A549 (cell line): ENCODE measurements around the gene TRPC6.

Experiments
- CTCF ChIP-seq: fragments of >200 bp; sonication (Bioruptor Twin); formaldehyde crosslinking; IDR thresholded peaks from 3 replicates; pipeline ENCODE4 v1.5.1; 2016
- ELK1 ChIP-seq: fragments of 150-350 bp; IDR thresholded peaks from 2 replicates; pipeline ENCODE4 v1.6.1; 2014; ENCODE audit warnings: low read depth, mild to moderate bottlenecking, low read length
- MAX ChIP-seq: IDR thresholded peaks from 2 replicates; pipeline ENCODE4 v1.6.1; 2012
- PHF8 ChIP-seq: fragments of 200-600 bp; sonication (generic); IDR thresholded peaks from 2 replicates; pipeline ENCODE4 v1.6.1; 2016; ENCODE audit warnings: low read depth, mild to moderate bottlenecking, antibody characterized with exemption, moderate library complexity, borderline replicate concordance
- POLR2A ChIP-seq: IDR thresholded peaks from 2 replicates; pipeline ENCODE4 v1.6.1; 2012; ENCODE audit warnings: mild to moderate bottlenecking, low read length
- POLR2AphosphoS2 ChIP-seq: conservative IDR thresholded peaks from 2 replicates; pipeline ENCODE4 v1.6.1; 2012; ENCODE audit warnings: low read length, improper control_type of control experiment, inconsistent platforms
- RFX5 ChIP-seq: fragments of 450-650 bp; IDR thresholded peaks from 2 replicates; pipeline ENCODE4 v1.7.1; 2014; ENCODE audit warnings: antibody characterized with exemption, mild to moderate bottlenecking, moderate library complexity
- TFCP2L1 ChIP-seq: fragments of 250-450 bp; sonication (Bioruptor Pico); IDR thresholded peaks from 2 replicates; pipeline ENCODE4 v1.5.0; 2021; ENCODE audit warnings: mild to moderate bottlenecking
- ZFP36 ChIP-seq: fragments of 450-650 bp; IDR thresholded peaks from 2 replicates; pipeline ENCODE4 v1.6.1; 2014; ENCODE audit warnings: borderline replicate concordance; ENCODE audit not compliant: partially characterized antibody

GRCh38 chr11:101433151-101433550 is 150.7 kb downstream of the TRPC6 start:
- TF ChIP-seq CTCF, result no peak
- TF ChIP-seq ZFP36, result no peak
- TF ChIP-seq POLR2A, result no peak
- TF ChIP-seq MAX, result no peak
- TF ChIP-seq PHF8, result no peak
- TF ChIP-seq POLR2AphosphoS2, result no peak
- no peak for TF ChIP-seq RFX5
- no peak for TF ChIP-seq ELK1
- no peak for TF ChIP-seq TFCP2L1 (CRISPR knock-in tag)
